ENCODE results near the gene ZNF665.

DNA sequence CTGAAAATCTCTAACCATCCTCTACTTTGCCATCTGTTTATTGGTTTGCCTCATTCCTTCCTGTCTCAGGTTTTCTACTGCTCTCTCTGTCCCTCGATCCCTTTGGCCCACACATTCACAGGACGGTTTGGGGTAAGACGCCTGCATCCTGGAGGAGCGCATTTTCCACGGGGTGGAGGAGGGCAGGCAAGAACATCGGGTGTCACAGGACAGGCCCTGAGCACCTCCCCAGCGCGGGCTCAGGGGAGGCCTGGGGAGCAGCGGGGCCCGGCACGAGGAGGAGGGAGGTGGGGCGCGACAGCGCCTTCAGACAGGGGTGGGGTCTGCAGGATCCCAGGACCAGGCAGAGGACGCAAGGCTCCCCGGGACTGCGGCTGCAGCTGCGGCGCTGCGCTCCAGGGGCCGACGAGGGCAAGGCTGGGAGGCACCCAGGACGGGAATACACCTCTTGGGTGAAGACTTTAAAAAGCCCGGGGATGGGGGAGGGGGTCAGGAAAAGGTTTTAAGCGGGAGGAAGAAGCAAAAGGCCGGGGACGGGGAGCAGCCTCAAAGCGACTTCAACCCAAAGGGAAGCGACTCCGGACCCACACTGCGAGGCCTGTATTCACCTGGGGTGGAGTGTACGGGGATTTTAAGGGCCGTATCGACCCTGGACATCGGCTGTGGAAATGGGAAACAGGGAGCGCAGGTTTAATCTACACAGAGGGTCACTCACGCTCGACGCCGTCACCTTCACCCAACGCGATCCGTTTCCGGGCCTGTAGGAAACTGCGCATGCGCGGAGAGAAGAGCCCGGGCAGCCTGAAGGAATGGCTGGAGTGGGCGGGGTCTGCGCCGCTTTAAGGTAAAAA, 60.8 kb downstream of the ZNF665 start, which contains the start of gene ZNF415:
- no peak for TF ChIP-seq CTCF (IDR thresholded peaks at IDR 0.05; ENCODE audit: low read depth, low read length, poor library complexity, severe bottlenecking)
- no peak for TF ChIP-seq EZH2phosphoT487 (IDR thresholded peaks at IDR 0.05; ENCODE audit: borderline replicate concordance, low read length)
